HepG2 (cell line): ENCODE results near the gene CACHD1.

Experiments used
- CCAR2 ChIP-seq: fragments of 200-400 bp; formaldehyde crosslinking; optimal IDR thresholded peaks from 2 replicates; pipeline ENCODE3; 2018; ENCODE audit warnings: low read depth, mild to moderate bottlenecking, low read length, moderate library complexity
- GABPA ChIP-seq, 2 experiments: IDR thresholded peaks; 2 replicates each; pipeline ENCODE4 v1.6.1; 2011 to 2016; ENCODE audit warnings: low read depth in 2 of 2, low read length in 1 of 2, missing biosample characterization in 1 of 2, missing genetic modification characterization in 1 of 2
- HES4 ChIP-seq: sonication (generic); formaldehyde crosslinking; IDR thresholded peaks from 2 replicates; pipeline ENCODE4 v1.9.0; 2021; ENCODE audit warnings: mild to moderate bottlenecking, missing genetic modification reagents, borderline replicate concordance
- PATZ1 ChIP-seq: sonication (generic); formaldehyde crosslinking; IDR thresholded peaks from 2 replicates; pipeline ENCODE4 v1.4.0; 2020; ENCODE audit warnings: missing genetic modification reagents
- TF ChIP-seq, protein P1 (sequence below): sonication (generic); formaldehyde crosslinking; IDR thresholded peaks from 2 replicates; pipeline ENCODE4 v1.4.0; 2020; ENCODE audit warnings: missing genetic modification reagents

DNA sequence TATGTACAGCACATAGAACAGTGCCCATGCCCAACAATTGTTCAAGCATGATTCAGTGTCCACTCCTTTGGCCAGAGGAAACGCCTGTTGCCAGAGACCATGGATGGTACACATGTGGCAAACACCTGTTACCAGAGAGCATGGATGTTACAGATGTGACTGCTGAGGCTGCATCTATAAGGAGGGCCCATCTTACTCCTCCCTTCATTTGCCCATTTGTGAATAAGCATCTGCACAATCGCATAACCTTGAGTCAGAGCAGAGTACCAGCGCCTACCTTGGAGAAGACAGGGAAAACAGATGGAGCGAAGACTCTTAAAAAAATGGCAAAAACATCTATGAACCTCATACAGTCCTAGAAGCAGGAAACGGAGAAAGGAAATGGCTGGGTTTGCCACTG, 36.6 kb upstream of the CACHD1 start:
- TF ChIP-seq, protein P1, sequence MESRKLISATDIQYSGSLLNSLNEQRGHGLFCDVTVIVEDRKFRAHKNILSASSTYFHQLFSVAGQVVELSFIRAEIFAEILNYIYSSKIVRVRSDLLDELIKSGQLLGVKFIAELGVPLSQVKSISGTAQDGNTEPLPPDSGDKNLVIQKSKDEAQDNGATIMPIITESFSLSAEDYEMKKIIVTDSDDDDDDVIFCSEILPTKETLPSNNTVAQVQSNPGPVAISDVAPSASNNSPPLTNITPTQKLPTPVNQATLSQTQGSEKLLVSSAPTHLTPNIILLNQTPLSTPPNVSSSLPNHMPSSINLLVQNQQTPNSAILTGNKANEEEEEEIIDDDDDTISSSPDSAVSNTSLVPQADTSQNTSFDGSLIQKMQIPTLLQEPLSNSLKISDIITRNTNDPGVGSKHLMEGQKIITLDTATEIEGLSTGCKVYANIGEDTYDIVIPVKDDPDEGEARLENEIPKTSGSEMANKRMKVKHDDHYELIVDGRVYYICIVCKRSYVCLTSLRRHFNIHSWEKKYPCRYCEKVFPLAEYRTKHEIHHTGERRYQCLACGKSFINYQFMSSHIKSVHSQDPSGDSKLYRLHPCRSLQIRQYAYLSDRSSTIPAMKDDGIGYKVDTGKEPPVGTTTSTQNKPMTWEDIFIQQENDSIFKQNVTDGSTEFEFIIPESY: no peak
- no peak for TF ChIP-seq GABPA (IDR thresholded peaks at IDR 0.05; ENCODE audit: low read depth, low read length)
- no peak for TF ChIP-seq GABPA (CRISPR knock-in tag; IDR thresholded peaks at IDR 0.05; ENCODE audit: low read depth)
- TF ChIP-seq PATZ1 (CRISPR knock-in tag): no peak
- no peak for TF ChIP-seq CCAR2
- TF ChIP-seq HES4 (CRISPR knock-in tag): no peak
